Fibroblast of mammary gland (primary cell): ENCODE results near the gene ATP5PO.

Source experiments
- DNase-seq: peaks from one replicate; pipeline ENCODE4 v3.0.0-alpha.2; 2010; ENCODE audit warnings: low read depth
- H3K4me3 ChIP-seq: 2 replicates; pipeline ENCODE4 v1.5.1; 2011; ENCODE audit warnings: low read depth, mild to moderate bottlenecking, low read length, moderate library complexity; ENCODE audit not compliant: control insufficient read depth
- TF ChIP-seq, protein P1 (sequence below): conservative IDR thresholded peaks from 2 replicates; pipeline ENCODE4 v1.5.1; 2011; ENCODE audit warnings: low read depth, low read length, inconsistent platforms; ENCODE audit not compliant: control insufficient read depth, insufficient read depth

Gene ATP5PO

GRCh38 chr21:33954395-33954794 lies 38.8 kb upstream of the ATP5PO start:
- TF ChIP-seq, protein P1, sequence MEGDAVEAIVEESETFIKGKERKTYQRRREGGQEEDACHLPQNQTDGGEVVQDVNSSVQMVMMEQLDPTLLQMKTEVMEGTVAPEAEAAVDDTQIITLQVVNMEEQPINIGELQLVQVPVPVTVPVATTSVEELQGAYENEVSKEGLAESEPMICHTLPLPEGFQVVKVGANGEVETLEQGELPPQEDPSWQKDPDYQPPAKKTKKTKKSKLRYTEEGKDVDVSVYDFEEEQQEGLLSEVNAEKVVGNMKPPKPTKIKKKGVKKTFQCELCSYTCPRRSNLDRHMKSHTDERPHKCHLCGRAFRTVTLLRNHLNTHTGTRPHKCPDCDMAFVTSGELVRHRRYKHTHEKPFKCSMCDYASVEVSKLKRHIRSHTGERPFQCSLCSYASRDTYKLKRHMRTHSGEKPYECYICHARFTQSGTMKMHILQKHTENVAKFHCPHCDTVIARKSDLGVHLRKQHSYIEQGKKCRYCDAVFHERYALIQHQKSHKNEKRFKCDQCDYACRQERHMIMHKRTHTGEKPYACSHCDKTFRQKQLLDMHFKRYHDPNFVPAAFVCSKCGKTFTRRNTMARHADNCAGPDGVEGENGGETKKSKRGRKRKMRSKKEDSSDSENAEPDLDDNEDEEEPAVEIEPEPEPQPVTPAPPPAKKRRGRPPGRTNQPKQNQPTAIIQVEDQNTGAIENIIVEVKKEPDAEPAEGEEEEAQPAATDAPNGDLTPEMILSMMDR, result no peak
- DNase-seq, result no peak

GRCh38 chr21:33951276-33952178 lies 35.9 kb upstream of the ATP5PO start:
- H3K4me3 ChIP-seq, result no peak overlapping the region
- TF ChIP-seq, protein P1, result no peak
- DNase-seq, result peak; percentile 75

More at GRCh38 chr21:33954395-33954794, 38.8 kb upstream of the ATP5PO start:
- H3K4me3 ChIP-seq, result no peak overlapping the region

DNA sequence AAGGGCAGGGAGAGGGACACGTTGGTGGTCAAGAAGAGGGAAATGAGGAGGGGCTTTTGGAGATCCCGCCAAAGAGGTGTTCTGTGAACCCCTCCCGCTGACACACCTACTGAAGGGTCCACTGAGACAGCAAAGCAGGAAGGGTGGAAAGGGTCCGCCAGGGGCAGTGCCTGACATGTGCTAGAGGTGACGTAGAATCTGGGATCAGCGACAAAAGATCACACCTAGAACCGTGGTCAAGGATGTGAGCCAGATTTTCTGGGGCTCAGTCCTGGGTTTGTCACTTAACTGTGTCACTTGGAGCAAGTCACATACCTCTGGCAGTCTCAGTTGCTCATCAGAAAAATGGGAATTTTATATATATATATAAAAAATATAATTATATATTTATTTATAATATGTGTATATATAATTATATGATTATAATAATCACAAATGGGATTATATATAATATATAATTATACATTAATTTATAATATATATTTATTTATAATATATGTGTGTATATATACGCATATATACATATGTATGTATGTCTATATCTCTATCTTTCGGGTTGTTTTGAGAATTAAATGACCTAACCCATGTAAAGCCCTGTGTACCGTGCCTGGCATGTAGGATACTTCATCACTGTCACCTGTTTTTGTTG lies 35.0 kb upstream of the ATP5PO start:
- DNase-seq, result no peak
- H3K4me3 ChIP-seq, result no peak overlapping the region
- TF ChIP-seq, protein P1, result no peak

DNA sequence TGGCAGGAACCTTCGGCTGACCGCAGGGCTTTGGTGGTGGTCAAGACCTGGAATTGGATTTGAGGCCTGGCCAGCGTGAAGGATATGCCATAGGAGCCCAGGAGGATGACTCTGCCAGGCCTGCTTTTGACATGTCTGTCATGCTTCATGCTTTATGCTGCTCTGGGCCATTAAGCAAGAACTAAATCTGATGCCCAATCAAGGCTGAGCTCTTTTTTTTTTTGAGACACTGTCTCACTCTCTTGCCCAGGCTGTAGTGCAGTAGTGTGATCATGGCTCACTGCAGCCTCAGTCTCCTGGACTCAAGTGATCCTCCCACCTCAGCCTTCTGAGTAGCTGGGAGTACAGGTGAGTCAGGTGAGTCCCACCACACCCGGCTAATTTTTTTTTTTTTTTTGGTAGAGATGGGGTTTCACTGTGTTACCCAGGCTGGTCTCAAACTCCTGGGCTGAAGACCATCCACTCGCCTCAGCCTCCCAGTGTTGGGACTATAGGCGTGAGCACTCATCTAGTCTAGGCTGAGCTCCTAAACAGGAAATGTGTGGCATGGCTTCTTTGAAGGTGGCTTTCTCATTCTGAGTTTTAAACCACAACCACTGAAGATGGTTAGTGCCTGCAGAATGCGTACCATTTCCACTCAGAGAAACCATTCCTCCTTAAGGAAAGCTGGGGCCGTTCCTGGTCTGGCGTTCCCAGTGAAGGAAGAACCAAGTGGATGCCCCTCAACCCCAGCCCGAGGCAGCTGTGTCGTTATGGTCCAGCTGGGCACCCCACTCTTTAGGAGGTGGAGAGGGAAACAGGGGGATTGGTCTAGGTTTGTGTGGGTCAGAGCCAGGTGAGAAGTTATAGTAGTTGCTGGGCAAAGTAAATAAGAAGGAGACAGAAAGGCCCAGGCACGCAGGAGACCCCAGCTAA lies 34.2 kb upstream of the ATP5PO start:
- no peak overlapping the region for H3K4me3 ChIP-seq
- DNase-seq, result no peak
- TF ChIP-seq, protein P1, result no peak

DNA sequence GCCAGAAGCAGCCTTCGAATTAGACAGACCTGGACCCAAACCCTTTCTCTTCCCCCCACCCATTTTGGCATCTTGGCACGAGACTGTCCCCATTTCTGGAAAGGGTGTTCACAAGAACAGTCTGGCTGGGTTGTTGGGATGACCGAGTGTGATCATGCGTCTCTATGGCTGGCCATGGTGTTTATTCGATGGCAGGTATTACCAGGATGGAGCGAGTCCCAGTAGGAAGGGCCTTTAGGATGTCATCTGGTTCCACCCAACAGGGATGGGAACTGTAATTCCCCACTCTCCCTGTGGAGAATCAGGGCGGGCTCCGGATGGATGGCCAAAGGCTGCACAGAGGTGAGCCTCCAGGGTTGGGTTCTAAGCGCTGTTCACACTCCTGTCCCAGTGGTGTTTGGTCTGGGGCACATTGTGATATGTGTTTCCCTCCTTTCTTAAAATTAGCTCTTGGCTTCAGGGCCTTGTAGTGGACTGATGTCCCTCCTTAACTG lies 33.4 kb upstream of the ATP5PO start:
- no peak overlapping the region for H3K4me3 ChIP-seq
- no peak for DNase-seq
- TF ChIP-seq, protein P1, result no peak
